Stimulated activated CD8-positive, alpha-beta memory T cell treated with anti-CD3 and anti-CD28 coated beads, Interleukin-4, amount 100 ng/mL, for 1 hour (primary cell): ENCODE measurements around the gene TM9SF3.

Source experiments
- DNase-seq, 2 donors: peaks; one replicate each; pipeline ENCODE4 v3.0.0-alpha.2; 2020; ENCODE audit warnings: low read depth in 2 of 2, low spot score in 1 of 2

Gene TM9SF3

DNA sequence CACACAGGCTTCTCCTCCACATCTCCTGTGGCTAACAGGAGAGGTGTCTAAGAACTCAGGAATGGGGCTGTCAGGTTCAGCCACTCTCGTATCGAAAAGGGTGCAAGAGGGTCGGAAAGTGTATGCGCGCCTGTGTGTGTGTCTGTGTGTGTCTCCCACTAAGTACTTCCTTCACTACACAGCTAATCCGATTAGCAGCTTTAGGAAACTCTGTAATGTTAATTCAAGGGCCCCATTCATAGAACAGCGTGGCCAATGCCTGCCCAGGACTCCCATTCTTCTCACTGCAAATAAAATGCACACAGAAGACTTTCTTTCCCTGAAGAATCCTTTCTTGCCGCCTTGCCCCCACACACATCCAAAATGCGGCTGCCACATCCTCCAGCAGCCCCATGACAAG, 112.9 kb downstream of the TM9SF3 start:
- no peak for DNase-seq

DNA sequence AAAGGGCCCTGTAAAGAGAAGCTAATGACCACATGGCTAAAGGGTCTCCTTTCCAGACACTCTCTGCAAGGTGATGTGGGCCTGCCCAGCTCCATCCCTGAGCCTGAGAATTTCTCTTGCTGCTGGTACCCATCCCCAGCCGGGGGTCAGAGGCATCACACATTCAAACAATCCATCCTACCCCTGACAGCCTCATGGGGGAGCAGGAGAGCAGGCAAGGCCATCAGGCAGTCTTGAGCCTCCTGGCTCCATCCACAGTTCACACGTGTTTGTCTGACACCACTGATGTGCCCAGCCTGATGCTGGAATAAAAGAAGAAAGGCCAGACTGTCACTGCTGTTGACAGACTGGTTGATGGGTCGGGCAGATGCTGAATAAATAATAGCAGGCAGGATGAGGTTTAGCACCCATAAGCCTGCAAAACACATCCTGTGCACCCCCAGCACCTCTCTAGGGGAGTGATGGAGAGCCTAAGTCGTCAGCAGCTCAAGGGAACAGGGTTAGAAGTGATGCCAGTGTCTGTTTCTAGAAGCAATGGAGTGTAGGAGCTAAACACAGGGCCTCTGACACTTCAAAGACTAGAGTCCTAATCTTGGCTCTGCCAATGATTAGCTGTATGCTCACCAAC, 116.6 kb downstream of the TM9SF3 start:
- DNase-seq: no peak

DNA sequence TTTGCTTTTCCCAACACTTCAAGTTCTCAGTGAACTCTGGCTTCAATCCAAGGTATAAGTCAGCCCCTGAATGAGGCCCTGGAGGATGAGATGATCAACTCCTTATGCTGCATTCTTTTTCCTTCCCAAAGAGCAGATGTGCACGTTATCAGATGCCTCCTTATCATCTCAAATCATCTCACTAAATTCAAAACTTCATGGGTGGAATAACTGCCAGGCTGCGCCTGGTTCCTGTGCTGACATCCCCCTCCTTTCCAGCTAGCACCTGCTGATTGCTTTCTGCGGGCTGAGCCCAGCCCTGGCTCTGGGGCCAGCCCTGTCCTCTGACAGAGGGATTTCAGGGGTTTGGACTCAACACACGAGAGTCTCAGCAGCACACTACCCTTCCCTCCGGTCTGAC, 118.0 kb downstream of the TM9SF3 start:
- DNase-seq: no peak
